Suppressor macrophage treated with lipopolysaccharide for 1 hour (primary cell): ENCODE data around the gene VIP.
"Not testable (repeated sequence)": the region's sequence is repeated elsewhere in the genome, so short reads cannot be mapped to it uniquely, and the experiment has no call there.

Experiments
- DNase-seq, 3 donors: peaks; one replicate each; pipeline ENCODE4 v3.0.0-alpha.2; 2020 to 2022

The VIP gene

DNA sequence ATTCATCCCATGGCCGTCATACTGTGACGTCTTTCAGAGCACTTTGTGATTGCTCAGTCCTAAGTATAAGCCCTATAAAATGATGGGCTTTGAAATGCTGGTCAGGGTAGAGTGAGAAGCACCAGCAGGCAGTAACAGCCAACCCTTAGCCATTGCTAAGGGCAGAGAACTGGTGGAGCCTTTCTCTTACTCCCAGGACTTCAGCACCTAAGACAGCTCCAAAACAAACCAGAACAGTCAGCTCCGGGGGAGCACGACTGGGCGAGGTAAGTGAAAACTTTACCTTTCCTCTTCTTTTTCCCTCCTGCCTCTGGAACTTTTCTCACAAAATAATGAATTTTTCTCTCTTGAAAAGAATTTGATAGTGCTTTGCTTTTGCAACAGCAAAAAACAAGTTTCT, at the start of gene VIP:
Gene VIP (plus strand): TSS at position 104 of the 400 bp plus-strand sequence. CDS start 1,381 bp downstream, outside the sequence.
- peak in 2 of 3 donors; percentile 3 to 21 for DNase-seq

DNA sequence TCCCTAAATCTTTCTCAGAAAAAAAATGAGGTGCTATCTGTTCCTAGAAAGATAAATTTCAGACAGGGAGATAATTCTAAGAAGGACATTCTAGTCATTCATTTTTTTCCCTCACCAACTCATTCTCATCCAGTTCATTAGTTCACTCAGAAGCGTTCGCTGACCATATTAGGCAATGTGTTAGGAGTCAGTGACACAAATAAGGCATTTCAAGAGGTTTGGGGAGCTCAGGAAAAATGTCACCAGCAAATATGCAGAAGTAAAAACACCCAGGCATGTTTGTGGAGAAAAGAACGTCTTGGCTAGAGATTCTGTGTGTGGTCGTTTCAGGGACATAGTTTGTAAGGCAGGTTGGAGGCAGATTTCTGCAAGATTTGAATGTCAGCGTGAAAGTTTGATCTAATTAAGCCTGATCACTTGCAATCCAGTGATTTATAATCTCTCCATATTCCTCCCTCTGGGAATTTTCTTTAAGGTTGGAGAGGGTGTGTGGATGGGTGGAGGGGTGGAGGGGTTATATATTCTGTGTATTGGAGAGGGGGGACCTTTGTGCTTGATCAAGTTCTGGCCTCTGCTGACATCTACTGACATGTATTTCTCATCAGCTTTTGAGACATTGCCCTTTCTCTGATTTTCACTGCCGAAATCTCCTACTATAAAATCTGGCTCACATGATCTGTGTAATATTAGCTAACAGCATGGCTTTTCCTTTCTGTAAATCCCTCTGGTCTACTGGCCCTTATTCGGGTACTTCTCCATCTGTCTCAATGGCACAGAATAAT, 49.3 kb upstream of the VIP start:
- no peak for DNase-seq

DNA sequence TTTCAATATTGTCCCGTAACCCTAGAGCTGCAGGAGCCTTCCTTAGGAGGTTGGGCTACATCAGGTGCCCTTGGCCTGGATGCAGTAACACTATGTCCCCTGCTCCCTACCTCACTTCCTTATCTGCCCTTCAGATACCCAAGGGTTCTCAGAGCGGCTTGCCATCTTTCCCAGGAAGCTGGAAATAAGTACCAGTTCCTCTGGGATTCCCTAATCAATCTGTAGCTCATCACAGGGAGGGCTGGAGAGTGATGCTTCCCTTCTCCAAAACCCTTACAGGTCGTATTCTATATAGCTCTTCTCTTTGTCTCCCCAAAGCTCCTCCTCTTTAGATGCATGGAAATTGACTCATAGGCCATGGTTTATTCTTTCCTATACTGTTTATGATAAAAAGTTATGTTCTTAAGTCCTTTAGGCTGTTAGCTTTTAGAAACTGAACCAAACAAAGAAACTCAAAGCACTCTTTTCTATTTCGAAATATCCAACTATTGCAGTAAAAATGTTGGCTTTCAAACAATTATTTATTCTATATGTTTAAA, 48.7 kb upstream of the VIP start:
- DNase-seq = no peak

DNA sequence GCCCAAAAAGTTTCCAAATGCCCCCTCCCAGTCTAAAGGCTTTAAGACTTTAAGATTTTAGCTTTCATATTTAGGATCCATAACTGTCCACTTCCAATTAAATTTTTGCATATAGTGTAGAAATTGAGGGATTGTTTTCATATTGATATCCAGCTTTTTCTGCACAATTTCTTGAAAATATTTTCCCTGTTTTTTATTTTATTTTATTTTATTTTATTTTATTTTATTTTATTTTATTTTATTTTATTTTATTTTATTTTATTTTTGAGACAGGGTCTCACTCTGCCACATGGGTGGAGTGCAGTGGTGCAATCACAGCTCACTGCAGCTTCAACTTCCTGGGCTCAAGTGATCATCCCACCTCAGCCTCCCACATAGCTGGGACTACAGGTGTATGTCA, 46.8 kb upstream of the VIP start:
- DNase-seq = not testable (repeated sequence)

DNA sequence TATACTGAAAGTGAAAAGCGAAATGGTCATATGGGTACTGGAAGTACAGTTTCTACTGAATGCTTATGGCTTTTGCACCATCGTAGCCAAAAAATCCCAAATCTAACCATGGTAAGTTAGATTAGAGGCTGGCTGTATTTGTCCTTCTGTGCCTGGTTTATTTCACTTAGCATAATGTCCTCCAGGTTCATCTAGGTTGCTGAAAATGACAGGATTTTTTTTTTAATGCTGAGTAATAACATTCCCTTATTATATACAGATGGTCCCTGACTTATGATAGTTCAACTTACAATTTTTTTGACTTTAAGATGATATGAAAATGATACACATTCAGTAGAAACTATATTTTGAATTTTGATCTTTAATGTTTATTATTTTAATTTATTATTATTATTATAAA, 45.3 kb upstream of the VIP start:
- no peak for DNase-seq

DNA sequence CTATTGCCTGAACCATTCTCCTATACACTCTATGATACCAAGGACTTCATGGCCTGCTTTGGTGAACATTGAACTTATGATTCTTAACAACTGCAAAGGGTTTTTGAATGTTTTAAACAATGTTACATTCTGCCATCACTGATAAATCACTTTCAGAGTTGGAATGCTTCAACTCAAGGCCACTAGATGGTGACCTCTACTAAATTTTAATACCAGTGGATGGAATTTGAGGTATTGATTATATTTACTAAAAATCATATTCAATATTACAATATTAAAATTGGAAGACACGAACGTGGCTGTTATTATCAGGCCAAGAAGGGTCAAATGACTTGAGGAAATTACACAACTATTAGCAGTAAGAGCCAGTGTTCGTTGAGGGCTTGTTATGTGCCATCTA, 34.3 kb upstream of the VIP start:
- no peak for DNase-seq

DNA sequence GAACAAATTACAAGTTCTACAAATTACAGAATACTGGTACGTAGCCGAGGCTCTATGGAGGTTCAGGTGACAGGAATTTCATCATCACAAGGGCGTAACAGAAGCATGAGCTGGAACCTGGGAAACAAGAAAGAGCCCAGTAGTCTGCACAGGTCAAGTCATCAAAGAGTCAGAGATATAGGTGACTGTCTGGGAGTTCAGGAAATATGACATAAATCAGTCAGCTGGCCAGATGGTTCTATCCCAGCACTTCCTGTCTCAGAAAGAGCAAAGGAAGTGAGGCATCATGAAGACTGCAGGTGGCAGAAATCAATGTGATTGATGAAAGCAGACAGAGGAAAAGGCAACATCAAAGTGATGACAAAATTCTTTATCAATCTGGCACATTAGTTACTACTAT, 29.6 kb upstream of the VIP start:
- DNase-seq = no peak

DNA sequence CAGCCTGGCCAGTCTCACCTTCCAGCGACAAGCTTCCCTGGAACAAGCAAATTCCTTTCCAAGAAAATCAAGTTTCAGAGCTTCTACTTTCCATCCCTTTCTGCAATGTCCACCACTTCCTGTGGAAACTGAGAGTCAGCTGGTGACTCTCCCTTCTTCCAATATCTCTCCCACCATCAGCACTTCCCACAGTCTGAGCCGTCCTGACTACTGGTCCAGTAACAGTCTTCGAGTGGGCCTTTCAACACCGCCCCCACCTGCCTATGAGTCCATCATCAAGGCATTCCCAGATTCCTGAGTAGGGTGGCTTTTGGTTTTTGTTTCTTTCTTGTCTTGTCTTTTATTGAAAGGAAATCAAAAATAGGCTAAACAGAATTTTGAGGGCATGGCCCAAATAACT, 28.6 kb upstream of the VIP start:
- DNase-seq = no peak

DNA sequence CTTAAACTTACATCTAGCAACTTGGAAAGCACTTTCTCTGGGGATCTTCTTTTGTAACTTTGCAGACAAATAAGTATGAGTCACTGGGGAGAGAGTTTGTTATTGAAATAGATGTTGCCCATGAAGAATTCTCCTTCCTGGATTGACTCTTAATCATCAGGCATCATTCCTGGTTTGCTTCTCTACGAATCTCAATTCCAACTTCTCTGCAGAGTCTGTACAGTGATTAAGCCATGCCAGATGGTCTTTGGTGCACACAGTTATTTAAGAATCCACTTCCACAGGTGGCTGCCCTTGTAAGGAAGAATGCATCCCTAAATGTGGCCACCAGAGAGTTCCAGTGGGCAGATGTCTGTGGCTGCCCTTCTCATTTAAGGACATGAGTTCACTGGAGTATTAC, 27.2 kb upstream of the VIP start:
- no peak for DNase-seq

DNA sequence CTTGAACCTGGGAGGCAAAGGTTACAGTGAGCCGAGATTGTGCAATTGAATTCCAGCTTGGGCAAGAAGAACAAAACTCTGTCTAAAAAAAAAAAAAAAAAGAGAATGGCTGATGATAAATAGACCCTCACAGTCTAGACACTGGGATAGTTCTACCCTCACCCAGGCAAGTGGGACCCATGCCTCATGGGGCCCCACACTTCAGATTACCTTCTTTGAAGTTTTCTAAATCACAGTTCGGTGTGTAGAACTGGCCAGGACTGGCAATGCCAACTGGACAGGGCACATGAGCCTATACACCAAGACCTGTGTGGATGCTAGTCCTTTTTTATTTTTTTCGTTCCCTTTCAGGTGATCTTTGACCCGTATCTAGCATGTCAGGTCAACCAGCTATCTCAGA, 24.3 kb upstream of the VIP start:
- no peak for DNase-seq

DNA sequence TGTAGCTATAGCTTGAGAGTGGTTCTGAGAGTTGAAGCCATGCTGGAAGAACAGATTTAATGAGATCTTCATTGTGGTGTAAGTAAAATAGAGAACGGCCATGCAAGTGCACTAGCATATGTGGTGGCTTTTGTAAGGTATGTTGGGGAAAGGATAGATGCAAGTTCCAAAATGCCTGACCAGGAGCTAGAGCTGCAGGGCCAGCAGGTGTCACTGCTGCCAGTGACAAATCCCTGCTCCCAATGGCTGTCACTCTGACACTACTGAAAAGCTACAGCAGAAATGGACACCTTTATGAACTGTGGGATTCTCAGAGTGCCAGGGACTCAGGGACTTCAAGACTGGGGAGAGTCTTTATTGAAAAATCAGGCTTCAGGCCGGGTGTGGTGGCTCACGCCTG, 23.1 kb upstream of the VIP start:
- no peak for DNase-seq

DNA sequence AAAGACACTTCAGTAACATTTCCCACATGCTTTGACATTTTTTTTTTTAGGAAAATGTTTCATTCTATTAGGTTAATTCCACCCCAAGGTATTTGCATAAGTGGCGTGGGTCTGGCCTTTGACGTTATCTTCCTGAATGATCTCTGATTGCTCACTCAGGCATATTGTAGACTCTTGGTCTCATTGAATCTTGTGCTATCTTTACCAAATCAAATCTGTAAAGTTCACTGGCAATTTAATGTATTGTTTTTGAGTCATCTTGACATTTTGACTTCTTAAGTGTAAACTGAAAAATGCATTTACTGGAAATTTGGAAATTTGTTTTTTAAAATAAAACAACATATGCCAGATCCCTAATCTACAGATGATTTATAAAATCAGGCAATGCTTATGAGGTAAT, 16.0 kb upstream of the VIP start:
- DNase-seq = no peak

DNA sequence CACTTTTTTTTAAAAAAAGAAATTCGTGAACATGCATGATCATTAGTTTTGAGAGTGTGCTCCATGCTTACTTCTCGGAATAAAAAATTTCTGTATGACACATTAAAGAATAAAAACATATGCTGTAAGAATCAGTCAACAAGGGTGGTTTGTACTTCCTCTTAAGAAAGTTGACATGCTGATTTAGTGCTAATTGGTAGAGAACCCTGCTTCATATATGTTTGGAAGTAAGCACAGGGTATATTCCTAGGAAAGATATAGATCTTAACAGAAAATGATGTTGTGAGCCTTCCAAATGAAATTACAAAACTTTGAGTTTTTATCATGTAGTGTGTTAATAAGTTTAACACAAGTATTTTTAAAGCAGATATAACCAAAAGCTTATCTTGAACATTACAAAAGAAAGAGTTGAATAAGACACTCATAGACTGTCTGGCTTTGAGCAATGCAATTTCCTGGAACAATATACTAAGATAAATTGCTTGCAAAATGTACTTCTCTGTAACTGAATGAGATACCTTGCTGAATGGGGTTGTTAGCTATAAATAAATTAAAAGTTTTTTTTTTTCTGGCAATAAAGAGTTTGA, 13.8 kb upstream of the VIP start:
- DNase-seq = no peak

DNA sequence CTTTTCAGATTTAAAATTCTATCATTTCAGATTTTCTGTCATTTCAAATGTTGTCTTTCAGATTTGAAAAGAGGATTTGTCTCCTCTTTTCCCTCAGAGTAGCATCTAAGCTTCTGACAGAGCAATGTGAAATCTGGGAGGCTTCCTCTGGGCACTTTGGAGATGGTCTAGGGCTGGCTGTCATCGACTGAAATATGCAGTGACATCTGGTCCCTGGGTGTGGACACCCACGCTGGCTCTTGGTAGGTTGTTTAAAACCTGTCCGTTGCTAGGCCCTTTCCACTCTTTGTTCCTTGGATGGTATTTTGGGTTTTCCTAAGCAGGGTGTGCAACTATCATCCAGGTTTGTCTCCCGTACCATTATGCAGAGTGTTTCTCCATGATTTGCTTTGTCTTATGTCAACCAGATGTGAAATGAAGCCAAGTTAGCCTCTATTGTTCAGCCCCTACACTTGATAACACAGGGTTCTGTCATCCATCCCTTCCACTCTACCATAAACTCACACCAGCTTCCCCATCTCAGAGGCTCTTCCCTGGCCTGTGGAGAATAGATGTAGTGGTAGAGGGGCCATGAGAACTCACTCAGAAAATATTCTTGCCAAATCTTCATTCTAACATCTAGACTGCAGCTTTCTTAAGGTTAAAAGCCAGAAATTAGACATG, 5.0 kb upstream of the VIP start:
- DNase-seq = no peak

DNA sequence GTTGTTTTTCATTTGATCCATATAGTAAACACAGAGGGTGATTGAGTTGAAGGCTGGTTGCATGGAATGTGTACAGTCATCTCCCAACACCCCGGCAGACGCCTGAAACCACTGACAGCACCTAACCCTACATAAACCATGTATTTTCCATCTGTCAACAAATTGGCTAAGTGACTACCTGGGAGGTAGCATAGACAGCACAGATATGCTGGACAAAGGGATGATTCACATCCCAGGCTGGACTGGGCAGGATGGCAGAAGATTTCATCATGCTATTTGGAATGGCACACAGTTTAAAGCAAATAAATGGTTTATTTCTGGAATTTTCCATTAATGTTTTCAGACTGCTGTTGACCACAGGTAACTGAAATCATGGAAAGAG, 4.4 kb upstream of the VIP start:
- DNase-seq = no peak

DNA sequence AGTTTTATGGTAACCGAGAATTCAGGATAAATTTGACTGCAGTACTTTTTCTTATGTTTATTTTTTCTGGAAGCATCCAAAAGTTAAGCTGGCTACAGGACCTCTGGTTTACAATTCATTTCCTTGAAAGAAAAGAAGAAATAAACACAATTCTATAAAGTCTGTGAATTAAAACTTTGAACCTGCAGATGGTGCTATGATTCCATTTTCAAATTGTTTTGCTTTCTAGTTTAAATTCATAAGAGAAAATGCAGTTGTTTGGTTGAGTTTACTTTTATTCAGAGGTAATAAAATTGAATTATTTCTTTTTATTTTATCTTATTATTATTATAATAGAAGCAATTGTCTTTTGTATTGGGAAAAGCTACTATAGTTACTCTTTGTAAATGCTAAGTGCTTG, 1.8 kb upstream of the VIP start:
- peak in 1 of 3 donors; percentile 5 for DNase-seq

DNA sequence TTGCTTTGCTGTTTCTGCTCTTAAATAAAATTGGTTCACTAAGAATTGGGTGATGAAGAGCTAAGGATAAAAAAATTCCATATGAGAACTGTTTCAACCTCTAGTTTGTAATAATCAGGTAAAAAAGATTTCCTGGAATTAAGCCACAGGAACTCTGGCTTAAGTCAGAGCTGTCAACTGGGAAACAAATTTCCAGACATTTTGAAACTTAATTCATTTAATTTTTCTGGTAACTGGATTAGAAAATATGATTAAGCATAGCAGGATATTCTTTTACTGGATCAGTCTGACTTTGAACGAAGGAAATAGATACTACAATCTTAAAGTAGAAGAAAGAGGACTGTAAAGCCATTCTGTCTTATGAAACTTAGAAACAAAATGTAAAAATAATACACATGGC, 1.3 kb upstream of the VIP start:
- no peak for DNase-seq

DNA sequence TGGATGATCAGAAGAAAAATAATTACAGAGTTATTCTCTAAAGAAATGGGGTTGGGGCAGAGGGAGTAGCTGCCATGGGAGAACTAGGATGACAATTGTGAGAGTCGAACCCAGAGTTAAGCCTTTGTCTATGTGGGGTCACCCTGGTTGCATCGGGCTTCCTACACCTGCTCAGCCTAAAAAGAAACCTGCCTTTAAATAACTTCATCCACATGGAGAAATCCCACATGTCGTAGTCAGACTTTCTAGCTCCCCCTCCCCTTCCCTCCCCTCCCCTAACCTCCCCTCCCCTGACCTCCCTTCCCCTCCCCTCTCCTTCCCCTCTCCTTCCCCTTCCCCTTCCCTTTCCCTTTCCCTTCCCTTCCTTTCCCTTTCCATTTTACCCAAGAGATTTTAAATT, 14.7 kb downstream of the VIP start:
- DNase-seq = no peak

DNA sequence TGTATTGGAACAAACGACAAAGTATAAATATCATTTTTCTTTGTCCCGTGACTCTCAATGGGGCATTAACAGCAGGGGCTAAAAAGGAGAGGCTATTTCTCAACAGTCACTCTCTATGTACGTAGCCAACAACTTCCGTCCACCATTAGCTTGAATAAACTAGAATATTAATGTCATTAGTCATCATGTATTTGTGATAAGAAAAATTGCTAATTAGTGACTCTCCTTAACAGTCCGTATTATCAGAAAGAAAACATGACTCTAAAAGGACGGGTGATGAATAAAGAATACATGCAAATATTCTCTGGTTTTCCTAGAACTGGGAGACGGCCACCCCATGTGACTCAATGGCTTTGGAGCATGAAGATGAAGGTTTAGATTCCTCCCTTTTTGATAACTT, 18.6 kb downstream of the VIP start:
- no peak for DNase-seq

DNA sequence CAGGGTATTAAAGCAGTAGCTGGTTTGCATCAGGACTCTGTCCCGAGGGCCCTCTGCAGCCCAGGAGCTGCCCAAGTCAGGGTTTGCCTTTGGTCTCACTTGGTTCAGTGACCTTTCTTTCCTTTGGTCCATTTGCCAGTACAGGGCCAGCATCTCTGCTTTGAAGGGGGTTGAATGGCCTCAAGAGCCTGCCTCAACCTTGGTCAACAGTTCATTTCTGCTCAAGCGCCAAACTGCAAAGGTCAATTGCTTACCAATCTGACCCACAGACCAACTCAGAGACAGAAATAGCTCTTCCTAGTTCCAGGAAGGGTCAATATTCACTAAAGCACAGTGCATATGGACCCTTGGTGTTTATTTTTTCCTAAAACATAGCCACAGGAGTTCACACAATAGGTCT, 19.4 kb downstream of the VIP start:
- DNase-seq = no peak

DNA sequence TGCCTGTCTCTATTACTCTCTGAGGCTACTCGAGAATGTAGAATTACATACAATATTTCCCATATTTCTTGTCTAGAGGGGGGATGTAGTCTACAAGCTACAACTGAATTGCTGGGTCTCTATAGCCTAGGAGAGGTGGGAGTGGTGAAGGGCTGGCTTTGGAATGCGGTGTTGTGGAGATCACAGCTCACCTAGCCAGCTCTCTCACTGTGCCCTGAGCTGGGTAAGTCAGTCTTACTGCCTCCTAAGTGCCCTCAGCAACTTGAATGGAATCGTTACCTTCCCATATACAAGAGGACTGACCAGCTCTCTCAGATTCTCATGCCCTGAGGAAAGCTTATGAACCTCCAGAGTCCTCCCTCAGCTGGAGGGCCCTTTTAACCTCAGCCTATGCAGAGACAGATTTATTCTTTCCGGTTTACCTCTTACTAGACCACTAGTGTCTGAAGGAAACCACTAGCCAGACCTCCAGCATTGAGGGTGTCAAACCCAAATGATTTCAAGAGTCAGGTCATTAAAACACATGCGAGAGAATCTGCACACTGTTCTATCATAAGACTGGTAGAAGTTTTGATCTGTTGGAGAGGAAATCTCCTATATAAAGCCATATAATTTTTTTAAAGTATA, 20.6 kb downstream of the VIP start:
- DNase-seq = no peak

DNA sequence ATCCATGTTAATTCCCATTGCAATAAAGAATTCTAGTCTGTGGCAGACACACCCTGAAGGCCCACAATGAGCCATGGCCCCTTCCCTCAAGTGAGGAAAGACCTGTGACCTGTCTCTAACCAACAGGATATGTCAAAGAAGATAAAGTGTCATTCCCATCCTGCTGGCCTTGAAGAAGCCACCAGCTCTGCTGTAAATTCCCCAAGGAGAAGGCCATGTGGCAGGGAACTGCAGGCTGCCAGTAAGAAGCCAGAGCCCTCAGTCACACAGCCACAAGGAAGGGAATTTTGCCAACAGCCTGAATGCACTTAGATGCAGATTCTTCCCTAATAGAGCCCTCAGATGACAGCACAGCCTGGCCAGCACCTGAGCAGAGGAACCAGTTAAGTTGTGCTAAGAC, 24.8 kb downstream of the VIP start:
- no peak for DNase-seq

DNA sequence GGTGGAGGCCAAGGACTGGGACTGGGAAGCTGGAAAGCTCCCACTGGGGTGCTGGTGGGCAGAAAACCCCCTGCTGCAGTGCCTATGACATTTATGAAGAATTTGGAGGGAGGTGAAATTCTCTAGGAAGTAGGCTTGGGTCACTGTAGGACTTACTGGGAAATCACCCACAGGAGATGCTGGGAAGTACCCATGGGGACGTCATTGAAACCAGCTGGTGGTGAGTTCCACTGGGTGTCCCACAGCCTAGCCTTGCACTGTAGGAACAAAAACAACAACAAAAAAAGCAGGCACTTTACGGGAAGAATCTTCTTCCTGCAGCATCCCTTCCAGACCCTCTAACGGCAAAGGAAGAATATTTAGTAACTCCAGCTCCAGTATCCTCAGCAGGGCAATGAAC, 26.2 kb downstream of the VIP start:
- DNase-seq = no peak
